HPDE6-E6E7 (cell line): ENCODE data around the gene NTNG1.
"Not testable (repeated sequence)": the region's sequence is repeated elsewhere in the genome, so short reads cannot be mapped to it uniquely, and the experiment has no call there.

ENCODE experiments used
- DNase-seq: peaks from one replicate; pipeline ENCODE4 v3.0.0; 2011; ENCODE audit warnings: missing footprints; ENCODE audit errors: extremely low spot score

Gene NTNG1

DNA sequence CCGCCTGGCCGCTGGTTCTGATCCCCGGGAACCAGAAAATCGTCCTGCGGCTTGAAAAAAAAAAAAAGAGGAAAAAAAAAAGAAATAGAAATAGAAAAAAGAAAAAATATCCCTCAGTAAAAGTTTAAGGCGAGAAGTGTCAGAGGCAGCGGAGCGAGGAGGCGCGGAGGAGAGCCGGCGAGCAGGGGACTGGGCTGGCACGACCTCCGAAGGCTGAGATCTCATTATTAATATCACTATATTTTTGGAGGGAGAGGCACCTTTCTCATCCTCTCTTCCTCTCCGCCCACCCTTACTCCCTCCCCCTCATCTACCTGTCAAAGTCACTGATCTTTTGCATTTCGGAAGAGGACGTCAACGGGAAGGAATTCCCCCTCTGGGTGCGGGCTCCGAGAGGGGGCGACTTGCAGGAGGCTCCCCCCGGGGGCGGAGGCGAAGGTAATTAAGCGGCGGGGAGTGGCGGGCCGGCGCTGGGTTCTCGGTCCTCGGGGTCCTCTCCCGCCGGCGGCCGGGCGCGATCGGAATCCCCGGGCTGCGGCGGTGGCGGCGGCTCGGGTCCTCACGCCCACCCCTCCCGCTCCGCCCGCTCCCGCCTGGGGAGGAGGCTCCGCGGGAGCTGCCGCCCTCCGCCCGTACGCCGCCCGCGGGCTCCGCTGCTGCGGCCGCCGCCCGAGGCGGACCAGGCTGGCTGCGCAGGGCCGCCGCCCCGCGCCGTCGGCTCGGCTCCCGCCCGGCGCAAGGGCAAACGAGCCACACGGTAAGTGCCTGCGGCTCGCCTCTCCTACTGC is at the start of gene NTNG1:
Gene NTNG1 (plus strand): TSS at position 337 of the 788 bp plus-strand sequence.
- no peak for DNase-seq

DNA sequence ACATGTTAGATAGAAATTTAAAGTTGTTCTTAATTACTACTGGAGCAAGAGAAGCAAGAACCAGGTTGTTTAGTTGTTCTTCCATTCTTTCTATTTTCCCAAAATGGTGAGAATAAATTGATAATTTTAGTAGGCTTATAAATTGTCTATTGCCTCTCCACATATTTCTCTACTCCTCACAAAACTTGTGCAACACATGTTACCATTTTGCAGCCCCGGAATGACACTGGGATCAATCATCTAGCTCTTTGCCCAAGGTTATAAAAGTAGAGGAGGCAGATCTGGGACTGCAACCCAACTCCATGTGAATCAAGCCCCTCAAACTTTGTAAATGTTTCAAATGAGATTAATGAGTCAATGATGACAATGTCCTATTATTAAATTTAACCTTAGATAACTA is 49.4 kb upstream of the NTNG1 start:
- no peak for DNase-seq

DNA sequence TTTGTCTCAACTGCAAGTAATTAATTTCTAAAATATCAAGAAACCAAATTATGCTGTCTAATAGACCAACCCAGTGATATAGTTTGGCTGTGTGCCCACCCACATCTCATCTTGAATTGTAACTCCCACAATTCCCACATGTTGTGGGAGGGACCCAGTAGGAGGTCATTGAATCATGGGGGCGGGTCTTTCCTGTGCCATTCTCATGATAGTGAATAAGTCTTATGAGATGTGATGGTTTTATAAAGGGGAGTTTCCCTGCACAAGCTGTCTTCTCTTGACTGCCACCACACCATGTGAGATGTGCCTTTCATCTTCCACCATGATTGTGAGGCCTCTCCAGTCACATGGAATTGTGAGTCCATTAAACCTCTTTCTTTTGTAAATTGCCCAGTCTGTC is 47.4 kb upstream of the NTNG1 start:
- not testable (repeated sequence) for DNase-seq

DNA sequence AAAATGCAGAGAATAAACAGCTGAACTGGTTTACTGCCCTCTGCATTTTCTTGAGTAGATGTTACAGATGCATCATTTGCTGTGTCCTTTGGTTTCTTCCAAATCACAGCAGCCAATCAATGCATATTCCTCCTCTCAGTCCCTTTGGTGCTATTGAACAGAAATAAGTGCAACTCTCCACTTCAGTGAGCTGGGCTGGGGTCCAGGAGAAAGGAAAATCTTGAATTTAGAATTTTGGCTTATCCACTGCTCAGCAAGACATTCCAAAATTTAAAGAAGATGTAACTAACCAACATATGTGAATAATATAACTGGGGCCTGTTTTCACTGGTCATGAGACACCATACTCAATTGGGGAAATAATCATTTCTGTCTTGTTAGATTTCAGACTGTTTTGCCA is 45.2 kb upstream of the NTNG1 start:
- DNase-seq: no peak

DNA sequence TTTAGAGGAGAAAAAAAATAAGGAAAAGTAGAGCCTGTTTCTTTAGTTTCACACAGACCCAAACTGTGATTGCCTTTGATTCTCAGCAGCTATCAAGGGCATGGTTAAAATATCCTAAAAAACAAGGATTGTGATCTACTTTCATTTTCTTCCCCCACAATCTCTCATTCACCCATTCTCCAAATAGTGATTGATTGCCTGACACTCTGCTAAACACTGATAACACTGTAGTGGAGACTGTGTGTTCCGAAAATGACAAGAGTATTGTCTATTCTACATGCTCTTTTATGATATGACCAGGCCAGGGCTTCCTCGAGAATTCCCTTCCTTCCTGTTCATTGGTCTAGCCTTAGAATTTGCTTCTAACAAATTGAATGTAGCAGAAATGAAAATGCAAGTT is 44.1 kb upstream of the NTNG1 start:
- DNase-seq: no peak

DNA sequence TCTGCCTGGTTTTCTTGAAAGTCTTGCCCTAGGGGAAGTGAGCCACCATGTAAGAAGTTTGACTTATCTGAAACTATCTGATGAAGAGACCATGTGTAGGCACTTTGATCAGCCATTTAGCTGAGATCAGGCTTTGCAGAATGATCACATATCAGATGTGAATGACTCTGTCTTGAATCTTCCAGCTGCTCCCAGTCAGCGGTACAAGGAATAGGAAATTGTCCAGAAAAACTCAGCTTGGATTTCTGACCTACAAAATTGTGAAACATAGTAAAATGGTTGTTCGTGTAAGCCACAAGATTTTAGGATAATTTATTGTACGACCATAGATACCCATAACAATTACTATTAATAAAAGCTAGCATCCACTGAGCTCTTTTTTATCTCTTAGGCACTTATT is 41.9 kb upstream of the NTNG1 start:
- no peak for DNase-seq

DNA sequence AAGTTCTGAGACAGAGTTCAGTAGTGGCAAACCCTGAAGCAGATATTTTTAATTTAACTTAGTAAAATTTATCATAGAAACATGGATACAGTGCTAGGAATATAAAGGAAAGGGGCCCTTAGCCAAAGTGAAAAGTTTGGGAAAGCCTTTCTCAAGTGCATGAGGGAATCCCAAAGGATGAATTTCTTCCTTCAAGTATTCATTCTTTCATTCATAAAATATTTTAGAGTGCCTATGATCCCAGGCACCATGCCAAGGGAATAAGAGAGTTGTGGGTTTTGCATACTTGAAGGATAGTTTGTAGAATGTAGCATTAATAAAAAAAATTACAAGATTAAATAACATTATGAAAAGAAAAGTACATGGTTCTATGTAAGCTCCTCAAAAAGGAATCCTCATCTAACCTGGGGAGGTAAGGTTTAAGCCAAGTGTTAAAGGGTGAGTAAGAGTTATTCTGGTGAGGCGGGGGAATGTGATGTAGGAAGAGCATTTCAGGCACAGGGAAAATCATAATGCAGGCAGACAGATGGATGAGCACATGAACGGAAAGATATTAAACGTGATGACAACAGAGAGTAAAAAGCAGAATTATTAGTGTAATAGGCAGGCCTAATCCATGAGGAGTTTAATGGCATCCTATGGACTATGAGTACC is 40.4 kb upstream of the NTNG1 start:
- no peak for DNase-seq

DNA sequence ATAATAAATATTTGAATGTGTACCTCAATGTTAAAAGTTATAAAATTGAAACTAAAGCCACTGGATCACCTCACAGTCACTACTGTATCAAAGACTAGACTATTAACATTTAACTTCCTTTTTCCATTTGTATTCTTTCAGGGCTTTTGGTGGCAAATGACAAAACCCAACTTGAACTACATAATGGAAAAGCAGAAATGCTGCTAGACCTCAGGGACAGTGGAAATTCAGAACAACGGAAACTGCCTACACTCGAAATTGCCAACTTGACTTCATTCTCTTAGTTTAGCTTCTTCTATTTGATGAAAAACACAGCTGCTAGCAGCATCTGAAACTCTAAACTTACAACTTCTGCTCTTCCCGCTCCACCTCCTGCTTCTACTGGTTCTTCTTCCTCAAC is 34.9 kb upstream of the NTNG1 start:
- no peak for DNase-seq

DNA sequence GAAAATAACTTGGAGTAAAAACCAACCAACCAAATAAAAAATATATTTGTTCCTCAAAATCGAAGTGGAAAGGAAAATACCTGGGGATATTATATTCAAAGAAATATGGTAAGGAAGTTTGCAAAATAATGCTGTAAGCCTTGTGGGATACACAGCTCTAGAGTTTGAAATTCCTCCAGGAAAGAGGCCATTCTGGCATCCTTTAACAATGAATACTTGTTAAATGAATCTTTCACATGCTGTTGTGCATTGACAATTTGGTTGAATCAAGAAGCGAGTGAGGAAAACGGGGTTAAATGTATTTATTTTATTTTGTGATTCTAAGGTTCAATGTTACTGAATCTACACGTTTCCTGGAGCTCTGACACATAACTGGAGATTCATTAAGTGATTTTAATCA is 30.5 kb upstream of the NTNG1 start:
- no peak for DNase-seq

DNA sequence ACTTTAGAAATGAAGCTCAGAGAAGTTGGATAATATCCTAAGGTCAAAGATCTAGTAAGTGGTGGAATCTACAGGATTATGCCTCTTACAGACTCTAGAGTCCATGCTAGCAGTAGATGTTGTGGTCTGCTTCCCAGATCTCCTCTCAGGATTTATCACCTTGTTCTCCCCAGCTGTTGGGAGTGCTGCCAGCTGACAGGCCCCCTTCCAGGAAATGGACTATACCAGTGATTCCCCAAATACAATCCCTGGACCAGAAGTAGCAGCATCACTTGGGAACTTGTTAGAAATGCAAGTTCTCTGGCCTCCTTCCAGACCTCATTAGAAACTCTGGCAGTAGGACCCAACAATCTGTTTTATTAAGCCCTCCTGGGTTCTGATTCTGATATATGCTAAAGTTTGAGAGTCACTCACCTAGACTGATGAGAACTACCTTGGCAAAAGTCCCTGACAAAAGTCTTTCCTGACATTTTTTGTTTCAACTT is 24.5 kb upstream of the NTNG1 start:
- DNase-seq: no peak

DNA sequence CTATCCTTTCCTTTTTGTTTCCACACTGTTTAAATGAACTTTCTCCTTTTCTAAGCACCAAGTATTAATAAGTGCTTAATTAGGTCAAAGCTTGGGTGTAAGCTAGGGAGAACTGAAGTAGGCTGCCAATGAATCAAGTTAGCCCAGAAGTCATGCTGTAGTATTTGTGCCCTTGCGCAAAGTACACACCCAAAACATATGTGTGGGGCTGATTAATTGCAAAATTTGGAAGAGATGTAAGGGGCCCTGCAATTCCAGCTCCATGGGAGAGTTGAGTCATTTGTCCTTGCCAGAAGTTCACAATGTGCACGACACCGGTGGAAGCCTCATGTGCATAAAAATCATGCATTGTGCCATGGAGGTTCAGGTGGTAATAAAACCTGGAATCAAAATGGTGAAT is 18.6 kb upstream of the NTNG1 start:
- no peak for DNase-seq

DNA sequence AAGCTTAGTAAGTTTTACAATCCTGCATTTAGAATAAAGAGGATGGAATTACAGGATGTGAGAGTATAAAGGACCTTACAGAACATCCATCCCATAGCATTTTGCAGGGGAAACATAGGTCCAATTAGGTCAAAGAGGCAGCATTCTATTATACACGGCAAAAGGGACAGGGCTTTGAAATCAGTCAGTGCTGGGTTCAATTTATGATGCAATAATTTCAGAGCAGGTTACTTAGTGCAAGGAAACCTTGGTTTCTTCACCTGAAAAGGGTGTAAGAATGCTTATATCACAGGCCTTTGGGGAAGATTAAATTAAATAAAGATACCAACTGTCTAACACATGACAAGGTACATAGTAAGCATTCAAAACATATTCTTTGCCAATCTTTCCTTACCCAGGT is 17.1 kb upstream of the NTNG1 start:
- DNase-seq: no peak

DNA sequence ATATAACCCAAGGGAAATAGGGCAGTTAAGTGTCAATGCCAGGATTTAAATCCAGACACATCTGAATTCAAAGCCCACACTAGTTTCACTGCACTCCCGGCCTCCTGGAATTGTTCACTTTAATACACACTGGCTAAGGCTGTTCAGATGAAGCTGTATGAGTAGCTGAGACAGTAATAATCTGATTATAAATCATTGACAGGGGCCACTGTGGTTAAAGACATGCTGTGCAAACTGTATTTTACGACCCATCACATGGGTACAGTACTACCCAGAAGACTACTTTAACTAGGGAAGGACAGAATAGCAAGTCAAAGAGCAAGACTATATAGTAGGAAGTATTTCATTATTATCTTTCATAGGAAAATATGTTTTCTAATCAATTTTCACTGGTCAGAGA is 16.1 kb upstream of the NTNG1 start:
- DNase-seq: no peak

DNA sequence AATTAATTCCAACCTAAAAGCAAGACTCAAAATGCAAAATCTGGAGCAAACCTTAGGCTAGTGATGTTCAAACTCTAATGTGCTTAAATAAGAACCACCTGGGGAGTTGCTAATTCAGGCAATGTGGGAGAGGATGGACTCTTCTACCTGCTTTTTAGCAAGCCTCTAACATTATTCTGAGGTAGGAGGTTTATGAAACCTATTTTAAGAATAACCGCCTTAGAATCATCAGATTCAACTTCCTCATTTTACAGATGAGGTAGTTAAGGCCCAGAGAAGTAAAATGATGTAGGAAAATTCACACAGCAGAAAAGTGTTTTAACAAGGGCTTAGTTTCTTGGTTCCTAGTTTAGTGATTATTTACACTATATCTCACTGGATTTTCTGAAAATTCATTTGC is 8.6 kb upstream of the NTNG1 start:
- no peak for DNase-seq

DNA sequence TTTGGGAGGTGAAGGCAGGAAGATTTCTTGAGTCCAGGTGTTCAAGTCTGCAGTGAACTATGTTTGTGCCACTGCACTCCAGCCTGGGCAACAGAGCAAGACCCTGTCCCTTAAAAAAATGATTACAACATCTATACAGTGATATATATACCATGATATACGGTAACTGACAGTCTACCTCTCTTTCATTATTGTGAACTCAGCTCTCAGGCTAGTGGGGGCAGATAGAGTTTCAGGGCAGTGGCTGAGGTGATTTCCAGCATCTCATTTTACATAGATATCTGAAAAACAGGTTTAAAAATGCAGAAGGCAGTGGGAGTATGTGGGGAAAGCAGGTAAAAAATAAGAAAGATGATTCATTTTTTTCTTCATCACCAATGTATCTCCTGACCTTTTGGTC is 8.1 kb upstream of the NTNG1 start:
- DNase-seq: no peak

DNA sequence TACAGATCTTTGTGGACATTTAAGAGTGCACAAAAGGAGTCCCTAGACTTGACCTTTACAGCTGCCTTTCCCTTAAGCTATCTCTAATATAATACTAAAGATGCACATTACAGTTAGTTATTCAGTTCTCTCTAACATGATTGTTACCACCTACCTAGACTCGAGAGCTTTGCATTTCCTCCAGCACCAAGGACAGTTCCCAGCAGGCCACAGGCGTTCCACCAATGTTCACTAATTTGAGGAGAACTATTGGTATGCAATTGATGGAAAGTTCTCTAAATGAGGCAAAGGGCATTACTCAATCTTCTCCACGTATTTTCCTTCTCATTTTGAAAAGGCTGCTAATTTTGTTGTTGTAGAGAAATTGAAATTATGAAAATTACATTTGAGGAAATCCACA is 5.4 kb upstream of the NTNG1 start:
- DNase-seq: no peak

DNA sequence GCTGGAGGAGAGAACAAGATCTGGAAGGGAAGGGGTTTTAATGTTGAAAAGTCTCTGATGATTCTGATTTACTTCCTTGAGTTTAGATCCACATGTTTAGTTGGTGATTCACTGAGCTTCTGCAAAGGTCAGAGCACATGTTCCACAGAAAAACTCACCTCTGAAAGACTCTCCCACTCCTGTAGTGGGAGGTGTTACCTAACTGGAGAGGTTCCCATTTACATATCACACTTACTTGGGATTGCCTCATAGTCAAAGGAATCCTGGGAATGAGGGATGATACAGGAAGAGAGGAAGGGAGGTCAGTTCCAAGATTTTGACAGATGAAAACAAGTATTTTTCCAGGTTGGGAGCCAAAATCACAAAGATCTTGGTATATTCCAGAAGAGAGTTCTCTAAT is 2.7 kb upstream of the NTNG1 start:
- no peak for DNase-seq

DNA sequence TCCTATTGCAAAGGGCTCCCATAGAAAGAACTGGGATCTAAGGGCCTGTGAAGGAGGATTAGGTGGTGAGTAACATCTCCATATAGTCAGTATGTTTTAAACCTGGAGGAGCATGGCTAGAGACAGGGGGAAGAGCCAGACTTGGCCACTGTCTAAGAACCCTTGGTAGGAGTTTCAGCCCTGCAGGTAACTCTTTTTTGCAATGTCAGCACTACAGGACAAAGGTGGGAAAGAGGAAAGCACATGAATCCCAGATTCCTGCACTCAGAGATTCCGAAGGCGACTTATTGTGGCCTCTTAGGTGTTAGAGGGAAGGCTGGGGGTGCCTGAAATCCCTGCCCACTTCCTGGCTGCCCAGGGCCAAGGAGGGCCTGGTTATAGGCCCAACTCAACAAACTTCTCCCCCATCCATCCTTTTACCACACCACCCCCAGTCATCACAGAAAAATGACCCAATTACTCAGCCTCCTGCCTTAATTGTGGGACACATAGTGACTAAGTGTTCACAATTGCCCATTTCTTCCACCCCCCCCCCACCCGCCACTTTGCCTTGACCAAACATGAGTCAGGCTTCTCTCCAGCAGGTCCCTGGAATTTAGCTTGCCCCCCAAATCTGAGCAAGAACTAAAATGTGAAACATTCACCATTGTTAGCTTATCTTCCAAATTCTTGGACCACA is 1.9 kb upstream of the NTNG1 start:
- no peak for DNase-seq

DNA sequence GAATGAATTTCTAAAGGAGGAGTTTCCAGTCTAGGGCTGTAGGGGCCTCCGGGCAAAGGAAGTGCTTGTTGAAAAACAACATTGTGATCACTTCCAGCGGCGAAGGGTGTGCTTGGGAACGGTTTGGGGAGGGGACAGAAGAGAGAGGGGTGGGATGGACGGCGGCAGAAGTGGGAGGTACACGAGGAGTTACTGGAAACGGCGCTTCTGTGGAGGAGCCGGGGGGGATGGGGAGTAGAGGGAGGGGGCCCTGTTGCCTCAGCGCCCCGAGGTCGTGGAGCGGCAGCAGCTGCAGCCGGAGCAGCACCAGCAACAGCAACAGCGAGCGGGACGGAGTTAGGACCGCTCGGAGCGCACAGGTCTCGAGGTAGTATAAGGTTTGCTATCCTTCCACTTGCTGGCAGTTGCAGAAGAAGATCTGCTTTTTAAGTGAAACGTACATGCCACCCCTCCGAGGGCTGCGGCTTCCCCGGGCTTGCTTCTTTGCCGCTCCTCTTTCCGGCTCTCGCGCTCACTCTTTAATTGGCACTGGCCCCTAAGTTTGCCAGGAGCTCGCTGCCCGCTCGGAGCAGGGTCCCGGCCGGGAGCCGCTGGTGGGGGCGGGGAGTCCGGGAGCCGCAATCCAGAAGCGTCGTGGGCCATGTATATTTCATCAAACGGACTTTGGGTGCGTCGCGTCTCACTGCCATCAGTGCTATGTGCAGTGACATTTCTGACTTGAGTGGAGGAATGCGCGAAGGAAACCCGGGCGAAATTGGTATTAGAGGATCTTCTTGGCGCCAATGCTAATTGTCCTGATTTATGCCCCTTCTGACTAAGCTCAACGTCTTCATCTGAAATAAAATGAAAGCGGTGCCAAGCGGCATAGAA is 771 bp upstream of the NTNG1 start:
- peak; percentile 48 for DNase-seq

DNA sequence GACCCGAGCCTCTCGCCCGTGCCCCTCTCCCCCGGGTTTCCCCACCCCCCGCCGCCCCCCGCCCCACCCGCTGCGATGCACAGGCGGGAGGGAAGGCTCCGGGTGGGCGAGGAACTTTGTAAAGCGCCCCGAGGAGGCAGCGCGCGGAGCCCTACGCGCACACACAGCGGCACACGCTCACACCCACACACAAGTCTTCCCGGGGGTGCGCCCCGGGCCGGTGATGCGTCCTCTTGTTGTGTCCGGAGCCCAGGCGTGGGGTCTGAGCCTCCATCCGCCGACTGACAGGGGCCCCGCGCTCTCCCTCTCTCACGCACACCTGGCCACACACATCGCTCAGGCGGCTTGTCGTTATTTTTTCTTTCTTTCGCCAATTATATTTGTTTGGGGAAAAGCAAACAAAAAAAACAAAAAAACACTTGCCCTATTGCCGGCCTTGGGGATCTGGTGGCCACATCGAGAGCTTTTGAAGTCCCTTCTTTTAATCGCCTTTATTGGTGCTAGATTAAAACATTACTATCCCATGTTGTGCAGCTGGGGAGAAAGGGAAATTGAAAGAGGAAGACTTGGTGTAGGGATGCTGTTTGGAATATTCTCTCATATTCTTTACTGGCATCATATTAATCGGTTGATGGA is 770 bp downstream of the NTNG1 start:
- no peak for DNase-seq

DNA sequence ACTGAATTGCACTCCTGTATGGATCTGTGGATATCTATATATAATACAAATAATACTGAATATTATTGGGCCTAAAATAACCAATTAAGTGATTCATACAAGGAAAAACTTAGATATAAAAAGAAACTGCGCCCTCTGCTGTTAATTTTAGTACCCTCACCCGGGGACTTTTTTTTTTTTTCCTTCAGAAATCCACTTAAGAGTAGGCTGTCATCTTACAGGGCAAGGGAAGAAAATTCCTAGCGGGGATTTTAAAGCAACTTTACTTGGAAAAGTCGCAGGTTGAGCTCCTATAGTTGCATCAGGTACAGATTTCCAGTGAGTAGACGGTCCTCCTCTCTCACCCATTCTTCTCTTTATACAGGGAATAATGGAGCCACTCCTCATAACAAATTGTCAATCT is 1.3 kb downstream of the NTNG1 start:
- no peak for DNase-seq
